Ascending aorta (tissue), 2 donors: ENCODE results near the gene NT5DC4. TPM values are rescaled to one million over a fixed set of nuclear protein-coding genes. Genes with fewer than 3 reads are reported as not detected.

Experiments
- DNase-seq, 2 donors: peaks; one replicate each; pipeline ENCODE4 v3.0.0-alpha.2; 2019; ENCODE audit warnings: low spot score in 2 of 2
- H3K27ac ChIP-seq, 2 donors: fragments of 200-600 bp; sonication (generic); one replicate each; pipeline ENCODE4 v1.5.1; 2016 to 2017; ENCODE audit warnings: mild to moderate bottlenecking in 1 of 2
- H3K27me3 ChIP-seq: fragments of 200-600 bp; sonication (generic); one replicate; pipeline ENCODE4 v1.5.1; 2017
- H3K36me3 ChIP-seq, 2 donors: fragments of 200-600 bp; sonication (generic); one replicate each; pipeline ENCODE4 v1.5.1; 2016
- H3K4me1 ChIP-seq, 2 donors: fragments of 200-600 bp; sonication (generic); one replicate each; pipeline ENCODE4 v1.5.1; 2016 to 2017; ENCODE audit warnings: mild to moderate bottlenecking in 1 of 2
- H3K4me3 ChIP-seq, 2 donors: fragments of 200-600 bp; sonication (generic); one replicate each; pipeline ENCODE4 v1.5.1; 2016 to 2017; ENCODE audit warnings: mild to moderate bottlenecking in 1 of 2
- H3K9me3 ChIP-seq, 2 donors: fragments of 200-600 bp; sonication (generic); one replicate each; pipeline ENCODE4 v1.5.1; 2016
- intact Hi-C: fragments of 100-400 bp; cut with DNase I; formaldehyde crosslinking; loops from one replicate; pipeline ENCODE4 v1.15.1; 2023
- total RNA-seq: library from RNA; depleted of rRNA; stranded (reverse); fragments of >200 nt; gene quantifications from one replicate; pipeline ENCODE4 v1.1.0, GENCODE V29; 2016
- TF ChIP-seq, protein P1 (sequence below), 3 experiments: fragments of 200-600 bp in 2 of 3; fragments of 450-650 bp in 1 of 3; sonication (generic) in 2 of 3; IDR thresholded peaks; one replicate each; pipeline ENCODE4 v1.5.1; 2016 to 2019; ENCODE audit warnings: antibody characterized with exemption in 3 of 3, mild to moderate bottlenecking in 1 of 3, moderate library complexity in 1 of 3

Gene NT5DC4
- total RNA-seq, 1 donor from 2014 or later: not detected

DNA sequence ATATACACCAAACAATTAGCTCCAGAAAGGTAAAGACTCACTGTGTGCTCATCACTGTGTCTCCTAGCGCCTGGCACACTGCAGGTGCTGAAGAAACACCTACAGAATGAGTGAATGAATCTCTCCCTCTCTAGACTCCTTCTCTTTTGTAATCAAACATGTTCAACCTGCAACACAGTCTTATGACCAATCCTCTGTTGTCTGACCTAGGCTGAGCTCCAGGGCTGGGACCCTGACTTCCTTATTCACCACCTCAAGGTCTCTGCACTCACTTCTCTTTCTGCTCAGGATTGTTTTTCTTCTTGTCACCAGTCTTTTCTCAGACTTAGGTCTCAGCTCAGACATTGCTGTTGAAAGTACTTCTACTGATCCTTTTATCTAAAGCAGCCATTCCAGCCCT, 33.7 kb downstream of the NT5DC4 start:
- no peak overlapping the region for H3K27ac ChIP-seq
- H3K27me3 ChIP-seq: no peaks in the 10 kb centered on the region
- no peaks in the 10 kb centered on the region for H3K36me3 ChIP-seq
- DNase-seq: no peak
- TF ChIP-seq, protein P1, sequence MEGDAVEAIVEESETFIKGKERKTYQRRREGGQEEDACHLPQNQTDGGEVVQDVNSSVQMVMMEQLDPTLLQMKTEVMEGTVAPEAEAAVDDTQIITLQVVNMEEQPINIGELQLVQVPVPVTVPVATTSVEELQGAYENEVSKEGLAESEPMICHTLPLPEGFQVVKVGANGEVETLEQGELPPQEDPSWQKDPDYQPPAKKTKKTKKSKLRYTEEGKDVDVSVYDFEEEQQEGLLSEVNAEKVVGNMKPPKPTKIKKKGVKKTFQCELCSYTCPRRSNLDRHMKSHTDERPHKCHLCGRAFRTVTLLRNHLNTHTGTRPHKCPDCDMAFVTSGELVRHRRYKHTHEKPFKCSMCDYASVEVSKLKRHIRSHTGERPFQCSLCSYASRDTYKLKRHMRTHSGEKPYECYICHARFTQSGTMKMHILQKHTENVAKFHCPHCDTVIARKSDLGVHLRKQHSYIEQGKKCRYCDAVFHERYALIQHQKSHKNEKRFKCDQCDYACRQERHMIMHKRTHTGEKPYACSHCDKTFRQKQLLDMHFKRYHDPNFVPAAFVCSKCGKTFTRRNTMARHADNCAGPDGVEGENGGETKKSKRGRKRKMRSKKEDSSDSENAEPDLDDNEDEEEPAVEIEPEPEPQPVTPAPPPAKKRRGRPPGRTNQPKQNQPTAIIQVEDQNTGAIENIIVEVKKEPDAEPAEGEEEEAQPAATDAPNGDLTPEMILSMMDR (IDR thresholded peaks at IDR 0.05): no peak
- intact Hi-C loops: no loop called here
- no peaks in the 10 kb centered on the region for H3K4me1 ChIP-seq
- no peaks in the 10 kb centered on the region for H3K9me3 ChIP-seq
- no peak overlapping the region for H3K4me3 ChIP-seq

DNA sequence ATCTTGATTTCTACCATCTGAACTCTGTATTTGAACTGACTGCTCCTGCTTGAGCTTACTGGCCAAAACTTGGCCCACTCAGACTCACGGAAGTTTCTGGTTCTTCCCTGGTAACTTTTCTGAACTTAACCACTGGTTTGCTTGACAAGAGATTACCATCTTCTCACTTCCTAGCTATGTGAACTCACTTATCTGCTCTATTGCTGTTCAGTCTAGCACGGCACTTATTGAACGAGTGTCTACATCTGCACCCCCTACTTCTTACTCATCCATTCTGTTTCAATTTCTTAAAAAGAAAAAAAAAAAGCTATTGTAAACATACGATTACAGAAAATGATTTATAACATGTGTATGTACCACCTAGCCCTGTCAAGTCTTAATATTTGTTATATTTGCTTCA, 34.6 kb downstream of the NT5DC4 start:
- Histone ChIP-seq H3K27ac (no peak overlapping the region), H3K4me1 (no peaks in the 10 kb centered on the region), H3K4me3 (no peak overlapping the region), H3K27me3 (no peaks in the 10 kb centered on the region), H3K36me3 (no peaks in the 10 kb centered on the region), H3K9me3 (no peaks in the 10 kb centered on the region)
- TF ChIP-seq, protein P1 (IDR thresholded peaks at IDR 0.05): no peak
- intact Hi-C loops: no loop called here
- no peak for DNase-seq

DNA sequence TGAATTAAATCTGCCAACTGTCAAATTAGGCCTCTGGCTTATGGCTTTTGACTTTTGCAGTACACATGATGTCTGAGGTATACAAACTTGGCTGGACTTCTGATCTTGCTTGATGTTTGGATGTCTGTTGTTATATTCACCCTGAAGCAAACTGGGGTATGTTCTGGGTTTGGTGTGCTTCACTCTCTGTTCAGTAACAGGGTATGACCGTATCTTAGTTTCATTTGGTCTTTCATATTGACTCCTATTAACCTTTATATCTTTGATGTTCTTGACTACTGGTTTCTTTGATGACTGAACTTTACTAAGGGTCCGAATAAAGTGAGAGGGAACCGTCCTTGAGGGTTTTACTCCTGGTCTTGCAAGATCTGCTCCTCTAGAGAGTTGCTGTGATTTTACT, 35.4 kb downstream of the NT5DC4 start:
- no peak for DNase-seq
- TF ChIP-seq, protein P1 (IDR thresholded peaks at IDR 0.05): no peak
- Histone ChIP-seq H3K9me3 (no peaks in the 10 kb centered on the region), H3K27me3 (no peaks in the 10 kb centered on the region), H3K4me1 (no peaks in the 10 kb centered on the region), H3K27ac (no peak overlapping the region), H3K4me3 (no peak overlapping the region), H3K36me3 (no peaks in the 10 kb centered on the region)
- intact Hi-C loops: no loop called here

DNA sequence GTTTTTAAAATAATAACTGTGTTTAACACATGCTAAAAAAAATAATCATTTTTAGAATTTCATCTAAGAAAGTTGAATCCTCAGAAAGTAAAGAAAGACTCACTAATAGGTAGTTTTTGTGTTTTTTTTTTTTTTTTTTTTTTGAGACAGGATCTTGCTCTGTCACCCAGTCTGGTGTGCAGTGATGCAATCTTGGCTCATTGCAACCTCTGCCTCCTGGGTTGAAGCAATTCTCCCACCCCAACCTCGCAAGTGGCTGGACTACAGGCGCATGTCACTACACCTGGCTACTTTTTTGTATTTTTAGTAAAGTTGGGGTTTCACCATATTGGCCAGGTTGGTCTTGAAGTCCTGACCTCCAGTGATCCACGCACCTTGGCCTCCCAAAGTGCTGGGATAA, 36.4 kb downstream of the NT5DC4 start:
- Histone ChIP-seq H3K4me1 (no peaks in the 10 kb centered on the region), H3K36me3 (no peaks in the 10 kb centered on the region), H3K27me3 (no peaks in the 10 kb centered on the region), H3K9me3 (no peaks in the 10 kb centered on the region), H3K4me3 (no peak overlapping the region), H3K27ac (no peak overlapping the region)
- TF ChIP-seq, protein P1 (IDR thresholded peaks at IDR 0.05): no peak
- DNase-seq: no peak
- intact Hi-C loops: no loop called here

DNA sequence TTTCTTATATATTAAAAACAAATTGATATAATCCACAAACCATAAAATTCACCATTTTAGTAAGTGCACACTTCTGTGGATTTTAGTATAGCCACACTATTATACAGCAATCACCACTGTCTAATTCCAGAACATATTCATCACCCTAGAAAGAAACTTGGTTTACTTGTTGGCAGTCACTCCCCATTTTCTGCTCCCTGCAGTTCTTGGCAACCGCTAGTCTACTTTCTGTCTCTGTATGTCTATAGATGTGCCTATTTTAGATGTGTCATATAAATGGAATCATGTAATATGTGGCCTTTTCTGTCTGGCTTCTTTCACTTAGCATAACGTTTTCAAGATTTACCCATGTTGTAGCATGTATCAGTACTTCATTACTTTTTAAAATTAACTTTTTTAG, 37.9 kb downstream of the NT5DC4 start:
- H3K27me3 ChIP-seq: no peaks in the 10 kb centered on the region
- intact Hi-C loops: no loop called here
- no peak for DNase-seq
- H3K9me3 ChIP-seq: no peaks in the 10 kb centered on the region
- TF ChIP-seq, protein P1 (IDR thresholded peaks at IDR 0.05): no peak
- no peak overlapping the region for H3K27ac ChIP-seq
- H3K4me1 ChIP-seq: no peaks in the 10 kb centered on the region
- H3K36me3 ChIP-seq: no peaks in the 10 kb centered on the region
- no peak overlapping the region for H3K4me3 ChIP-seq

DNA sequence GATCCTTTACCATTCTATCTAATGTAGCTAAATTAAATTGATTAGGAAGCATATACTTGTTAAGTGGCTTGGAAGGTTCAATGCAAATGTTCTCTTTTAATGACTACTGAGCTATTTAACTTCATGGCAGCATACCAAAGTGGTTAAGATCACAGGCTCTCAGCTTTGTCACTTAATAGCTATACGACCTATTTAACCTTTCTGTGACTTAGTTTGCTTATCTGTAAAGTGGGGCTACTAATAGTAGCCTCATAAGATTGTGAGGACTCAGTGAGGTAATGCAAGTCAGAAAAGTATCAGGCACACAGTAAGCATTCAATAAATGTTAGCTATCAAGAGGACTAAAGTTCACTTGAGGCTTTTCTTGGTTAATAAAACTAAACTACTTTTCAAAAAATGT, 39.3 kb downstream of the NT5DC4 start:
- Histone ChIP-seq H3K36me3 (no peaks in the 10 kb centered on the region), H3K4me1 (peaks cover 3 to 4% of the 10 kb centered on the region in 2 donors), H3K9me3 (no peaks in the 10 kb centered on the region), H3K27me3 (no peaks in the 10 kb centered on the region), H3K4me3 (no peak overlapping the region), H3K27ac (no peak overlapping the region)
- no peak for DNase-seq
- TF ChIP-seq, protein P1 (IDR thresholded peaks at IDR 0.05): no peak
- intact Hi-C loops: no loop called here
